K562 (cell line): Measurements from ENCODE around the gene GAB1. TPM values are rescaled to one million over a fixed set of nuclear protein-coding genes. Genes with fewer than 3 reads are reported as not detected.
A peak's percentile ranks its signal among the peaks of the same experiment; 100 is the strongest.

Experiments used
- CBFA2T2 ChIP-seq: fragments of 450-650 bp; conservative IDR thresholded peaks from 2 replicates; pipeline ENCODE4 v1.6.1; 2017; ENCODE audit warnings: mild to moderate bottlenecking
- CREB3L1 ChIP-seq: fragments of 450-650 bp; IDR thresholded peaks from 2 replicates; pipeline ENCODE4 v1.6.1; 2014; ENCODE audit warnings: low read depth, mild to moderate bottlenecking, moderate library complexity, borderline replicate concordance
- FOXA1 ChIP-seq: fragments of 450-650 bp; IDR thresholded peaks from 2 replicates; pipeline ENCODE4 v1.6.1; 2016; ENCODE audit warnings: mild to moderate bottlenecking, borderline replicate concordance
- FOXO4 ChIP-seq: fragments of 450-650 bp; formaldehyde crosslinking; IDR thresholded peaks from 2 replicates; pipeline ENCODE4 v1.4.0; 2020; ENCODE audit warnings: mild to moderate bottlenecking, moderate library complexity
- HEY1 ChIP-seq: fragments of 250-450 bp; sonication (Bioruptor Pico); IDR thresholded peaks from 2 replicates; pipeline ENCODE4 v1.5.0; 2020; ENCODE audit warnings: mild to moderate bottlenecking, moderate library complexity, borderline replicate concordance
- KDM2B ChIP-seq: fragments of 250-450 bp; sonication (Bioruptor Pico); IDR thresholded peaks from 2 replicates; pipeline ENCODE4 v1.8.0; 2021; ENCODE audit warnings: mild to moderate bottlenecking, moderate library complexity
- MCM2 ChIP-seq: fragments of 450-650 bp; IDR thresholded peaks from 2 replicates; pipeline ENCODE4 v1.6.1; 2017; ENCODE audit warnings: low read depth, mild to moderate bottlenecking
- NCOA4 ChIP-seq: fragments of 450-650 bp; IDR thresholded peaks from 2 replicates; pipeline ENCODE4 v1.6.1; 2018; ENCODE audit warnings: mild to moderate bottlenecking; ENCODE audit not compliant: partially characterized antibody
- NCOR1 ChIP-seq: fragments of 450-650 bp; IDR thresholded peaks from 2 replicates; pipeline ENCODE4 v1.6.1; 2016; ENCODE audit warnings: mild to moderate bottlenecking, moderate library complexity
- NFATC3 ChIP-seq: fragments of 450-650 bp; IDR thresholded peaks from 2 replicates; pipeline ENCODE4 v1.6.1; 2017; ENCODE audit warnings: mild to moderate bottlenecking
- PRDM10 ChIP-seq: fragments of 450-650 bp; IDR thresholded peaks from 2 replicates; pipeline ENCODE4 v1.6.1; 2018; ENCODE audit not compliant: partially characterized antibody
- PTRF ChIP-seq: fragments of 450-650 bp; IDR thresholded peaks from 2 replicates; pipeline ENCODE4 v1.6.1; 2016; ENCODE audit warnings: mild to moderate bottlenecking, missing genetic modification characterization, missing compliant biosample characterization
- SLC30A9 ChIP-seq: fragments of 250-450 bp; sonication (Bioruptor Pico); IDR thresholded peaks from 2 replicates; pipeline ENCODE4 v1.8.0; 2022; ENCODE audit warnings: mild to moderate bottlenecking, moderate library complexity
- SNIP1 ChIP-seq: fragments of 450-650 bp; IDR thresholded peaks from 2 replicates; pipeline ENCODE4 v1.7.1; 2017; ENCODE audit warnings: low read depth, mild to moderate bottlenecking
- SRSF7 ChIP-seq: fragments of 200-400 bp; formaldehyde crosslinking; optimal IDR thresholded peaks from 2 replicates; pipeline ENCODE3; 2017; ENCODE audit warnings: mild to moderate bottlenecking, low read depth, low read length
- ZBTB49 ChIP-seq: sonication (generic); formaldehyde crosslinking; IDR thresholded peaks from 2 replicates; pipeline ENCODE4 v1.8.0; 2022; ENCODE audit warnings: missing genetic modification reagents, mild to moderate bottlenecking, borderline replicate concordance
- ZFX ChIP-seq: sonication (generic); formaldehyde crosslinking; IDR thresholded peaks from 2 replicates; pipeline ENCODE4 v1.8.0; 2022; ENCODE audit warnings: mild to moderate bottlenecking, missing genetic modification reagents, moderate library complexity
- ZNF347 ChIP-seq: fragments of 450-650 bp; formaldehyde crosslinking; IDR thresholded peaks from 2 replicates; pipeline ENCODE4 v1.4.0; 2020; ENCODE audit warnings: low read depth, mild to moderate bottlenecking, moderate library complexity
- polyA plus RNA-seq, 8 experiments: library from polyadenylated mRNA; depleted of rRNA in 4 of 8; stranded (reverse) in 5 of 8; unstranded in 3 of 8; fragments of >200 nt; fragmentation: Nextera tagmentation in 2 of 8; fragmentation: Illumina TruSeq in 1 of 8; extraction: Ambion mirVana in 2 of 8; extraction: Trizol in 1 of 8; gene quantifications; 2 replicates each; pipeline versions ENCODE4 v1.2.1 to v1.2.3, GENCODE V29; 2011 to 2014; ENCODE audit warnings: inconsistent platforms in 1 of 8, missing spikeins in 1 of 8
- total RNA-seq, 7 experiments: library from RNA; depleted of rRNA in 6 of 7; stranded (reverse); fragments of >200 nt in 6 of 7; fragmentation: Illumina TruSeq in 2 of 7; extraction: Trizol in 2 of 7; gene quantifications; 2 replicates each; pipeline versions ENCODE4 v1.2.1 to v1.2.3, GENCODE V29; 2011 to 2021; ENCODE audit warnings: low replicate concordance in 1 of 7

The GAB1 gene
- total and polyA plus RNA-seq, 9 of the 15 experiments (the other 6 are each of a cell fraction or from before 2014, with no cell fraction given), result 1.3 to 14.6 (median 7.5) TPM

DNA sequence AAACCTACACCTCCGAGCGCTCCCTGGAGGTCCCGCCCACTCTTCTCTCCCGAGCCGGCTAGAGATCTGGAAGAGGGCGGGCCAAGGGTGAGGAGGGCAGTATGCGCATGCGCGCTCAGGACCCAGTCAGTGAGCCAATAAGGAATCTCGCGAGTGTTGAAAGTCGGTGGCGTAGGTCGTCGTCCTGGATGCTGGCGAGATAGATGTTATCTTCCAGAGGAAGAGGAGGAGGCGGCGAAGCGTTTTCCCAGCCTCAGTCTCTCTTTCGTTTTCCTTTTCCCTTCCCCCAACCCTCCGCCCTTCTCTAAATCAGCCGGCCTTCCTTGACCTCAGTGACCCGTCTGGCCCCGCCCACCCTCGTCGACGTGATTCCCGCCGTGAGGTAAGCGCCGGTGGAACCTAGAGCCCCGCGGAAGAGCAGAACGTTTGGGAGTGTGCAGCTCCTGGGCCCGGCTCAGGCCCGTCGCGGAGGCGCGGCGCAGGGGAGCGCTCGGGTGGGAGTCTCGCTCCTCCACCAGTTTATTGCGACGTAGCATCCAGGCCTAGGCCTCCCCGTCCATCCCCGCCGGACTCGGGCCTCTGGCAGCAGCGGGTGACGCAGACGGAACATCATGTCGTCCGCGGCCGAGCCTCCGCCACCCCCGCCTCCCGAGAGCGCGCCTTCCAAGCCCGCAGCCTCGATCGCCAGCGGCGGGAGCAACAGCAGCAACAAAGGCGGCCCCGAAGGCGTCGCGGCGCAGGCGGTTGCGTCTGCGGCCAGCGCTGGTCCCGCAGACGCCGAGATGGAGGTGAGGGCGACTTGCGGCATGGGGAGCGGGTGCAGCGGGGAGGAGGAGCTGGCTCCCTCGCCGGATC lies 176.9 kb downstream of the GAB1 start, which contains the start of gene SMARCA5 (continued):
- TF ChIP-seq ZBTB49 (CRISPR knock-in tag) (no peak; the same call in 1 of the 2 replicates), SNIP1 (no peak), NCOR1 (no peak; the same call in none of the 2 replicates), FOXO4 (CRISPR knock-in tag) (no peak), HEY1 (CRISPR knock-in tag) (no peak), NFATC3 (no peak), SRSF7 (no peak), CBFA2T2 (no peak), ZNF347 (CRISPR knock-in tag) (no peak), ZFX (CRISPR knock-in tag) (peak; percentile 99), FOXA1 (no peak), CREB3L1 (peak; percentile 94), PTRF (tag) (no peak), MCM2 (no peak), SLC30A9 (CRISPR knock-in tag) (no peak), PRDM10 (peak; percentile 17), KDM2B (CRISPR knock-in tag) (no peak), NCOA4 (no peak)
